Measurements from ENCODE around the gene FNDC3B. TPM values are rescaled to one million over a fixed set of nuclear protein-coding genes. Genes with fewer than 3 reads are reported as not detected.

Gene FNDC3B
- total RNA-seq, 1 donor from 2014 or later: 79.2 TPM

DNA sequence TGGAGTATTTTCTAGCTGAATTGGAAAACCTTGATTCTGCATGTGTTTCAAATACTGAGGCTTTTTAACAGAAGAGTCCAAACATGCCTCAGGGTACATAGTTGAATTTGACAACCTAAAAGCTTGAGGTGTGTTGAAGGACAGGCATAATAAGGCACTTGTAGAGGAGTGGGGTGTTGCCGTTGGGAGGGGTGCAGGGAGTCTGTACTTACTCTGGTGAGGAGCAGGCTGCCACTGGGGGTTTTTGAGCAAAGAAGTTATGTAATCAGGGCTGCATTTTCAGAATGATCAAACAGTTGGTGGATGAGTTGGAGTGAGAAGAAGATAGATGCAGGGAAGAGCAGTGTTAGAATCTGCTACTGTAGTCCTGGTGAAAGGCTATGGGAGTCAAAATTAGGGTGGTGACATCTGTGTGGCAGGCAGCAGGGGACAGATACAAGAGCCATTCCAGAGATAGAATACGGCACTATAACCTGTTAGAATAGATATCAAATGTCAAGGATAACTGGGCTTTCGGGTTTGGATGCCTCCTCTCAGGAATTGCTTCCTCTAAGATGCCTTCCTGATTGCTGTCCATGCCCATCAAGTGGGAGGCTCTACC lies 247.3 kb downstream of the FNDC3B start:
- H3K9me3 Mint-ChIP-seq: no peaks in the 10 kb centered on the region
- no peak for DNase-seq (ENCODE audit: extremely low spot score, unreplicated experiment)
- H3K36me3 Mint-ChIP-seq: peaks cover 52% of the 10 kb centered on the region
- peaks cover 3% of the 10 kb centered on the region for H3K27me3 Mint-ChIP-seq
- H3K4me1 Mint-ChIP-seq (ENCODE audit: unreplicated experiment): peaks cover 19% of the 10 kb centered on the region
- H3K4me3 Mint-ChIP-seq: peak overlapping the region; percentile 27
- peak overlapping the region; percentile 51 for H3K27ac Mint-ChIP-seq
- TF ChIP-seq, protein P1, sequence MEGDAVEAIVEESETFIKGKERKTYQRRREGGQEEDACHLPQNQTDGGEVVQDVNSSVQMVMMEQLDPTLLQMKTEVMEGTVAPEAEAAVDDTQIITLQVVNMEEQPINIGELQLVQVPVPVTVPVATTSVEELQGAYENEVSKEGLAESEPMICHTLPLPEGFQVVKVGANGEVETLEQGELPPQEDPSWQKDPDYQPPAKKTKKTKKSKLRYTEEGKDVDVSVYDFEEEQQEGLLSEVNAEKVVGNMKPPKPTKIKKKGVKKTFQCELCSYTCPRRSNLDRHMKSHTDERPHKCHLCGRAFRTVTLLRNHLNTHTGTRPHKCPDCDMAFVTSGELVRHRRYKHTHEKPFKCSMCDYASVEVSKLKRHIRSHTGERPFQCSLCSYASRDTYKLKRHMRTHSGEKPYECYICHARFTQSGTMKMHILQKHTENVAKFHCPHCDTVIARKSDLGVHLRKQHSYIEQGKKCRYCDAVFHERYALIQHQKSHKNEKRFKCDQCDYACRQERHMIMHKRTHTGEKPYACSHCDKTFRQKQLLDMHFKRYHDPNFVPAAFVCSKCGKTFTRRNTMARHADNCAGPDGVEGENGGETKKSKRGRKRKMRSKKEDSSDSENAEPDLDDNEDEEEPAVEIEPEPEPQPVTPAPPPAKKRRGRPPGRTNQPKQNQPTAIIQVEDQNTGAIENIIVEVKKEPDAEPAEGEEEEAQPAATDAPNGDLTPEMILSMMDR (conservative IDR thresholded peaks at IDR 0.05): no peak

DNA sequence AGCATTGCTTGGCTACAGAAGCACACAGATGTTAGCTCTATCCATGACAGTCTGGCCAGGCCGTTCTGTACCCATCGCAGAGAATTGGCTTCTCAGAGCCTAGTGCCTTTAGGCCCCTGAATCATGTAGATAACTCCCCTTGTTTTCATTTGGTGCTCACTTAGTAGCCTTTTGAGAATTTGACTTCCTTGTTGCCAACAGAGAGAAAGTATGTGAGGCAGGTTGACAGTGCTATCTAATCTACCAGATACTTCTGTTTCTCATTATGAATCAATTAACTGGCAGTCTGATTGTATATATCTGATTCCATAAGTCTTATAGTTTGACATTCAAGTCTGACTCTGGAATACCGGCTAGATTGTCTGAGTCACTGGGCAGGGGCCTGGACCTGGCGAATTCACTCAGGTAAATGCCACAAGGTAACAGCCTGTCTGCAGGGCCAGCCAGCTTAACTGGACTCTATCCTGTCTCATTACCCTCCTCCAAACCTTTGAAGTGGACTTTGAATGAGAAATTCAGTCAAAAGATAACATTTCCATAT lies 248.6 kb downstream of the FNDC3B start:
- Mint-ChIP-seq H3K27me3 (peaks cover 3% of the 10 kb centered on the region), H3K36me3 (peaks cover 51% of the 10 kb centered on the region), H3K9me3 (no peaks in the 10 kb centered on the region), H3K4me3 (no peak overlapping the region), H3K4me1 (ENCODE audit: unreplicated experiment) (peaks cover 19% of the 10 kb centered on the region), H3K27ac (peak overlapping the region; percentile 28)
- TF ChIP-seq, protein P1 (conservative IDR thresholded peaks at IDR 0.05): no peak
- DNase-seq (ENCODE audit: extremely low spot score, unreplicated experiment): no peak

DNA sequence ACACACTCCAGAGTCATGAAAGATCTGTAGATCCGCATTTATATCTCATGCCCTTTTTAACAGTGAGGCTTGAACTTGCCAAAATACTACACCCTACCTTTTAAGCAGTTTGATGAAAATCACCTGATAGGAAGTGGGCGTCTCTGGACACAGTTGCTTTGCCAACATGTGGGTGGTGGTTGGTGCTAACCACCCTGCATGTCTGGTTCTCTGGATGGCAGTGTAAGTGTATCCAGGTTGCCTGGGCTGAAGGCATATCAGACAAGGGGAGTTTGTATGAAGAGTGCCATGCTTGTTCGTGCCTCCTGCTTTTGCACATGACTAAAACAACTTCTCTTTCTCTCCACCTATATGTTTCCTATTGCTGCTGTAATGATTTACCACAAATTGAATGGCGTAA lies 249.3 kb downstream of the FNDC3B start:
- Mint-ChIP-seq H3K27ac (no peak overlapping the region), H3K36me3 (peaks cover 46% of the 10 kb centered on the region), H3K9me3 (no peaks in the 10 kb centered on the region), H3K4me1 (ENCODE audit: unreplicated experiment) (peaks cover 19% of the 10 kb centered on the region), H3K27me3 (peaks cover 3% of the 10 kb centered on the region), H3K4me3 (no peak overlapping the region)
- no peak for DNase-seq (ENCODE audit: extremely low spot score, unreplicated experiment)
- TF ChIP-seq, protein P1 (conservative IDR thresholded peaks at IDR 0.05): no peak

DNA sequence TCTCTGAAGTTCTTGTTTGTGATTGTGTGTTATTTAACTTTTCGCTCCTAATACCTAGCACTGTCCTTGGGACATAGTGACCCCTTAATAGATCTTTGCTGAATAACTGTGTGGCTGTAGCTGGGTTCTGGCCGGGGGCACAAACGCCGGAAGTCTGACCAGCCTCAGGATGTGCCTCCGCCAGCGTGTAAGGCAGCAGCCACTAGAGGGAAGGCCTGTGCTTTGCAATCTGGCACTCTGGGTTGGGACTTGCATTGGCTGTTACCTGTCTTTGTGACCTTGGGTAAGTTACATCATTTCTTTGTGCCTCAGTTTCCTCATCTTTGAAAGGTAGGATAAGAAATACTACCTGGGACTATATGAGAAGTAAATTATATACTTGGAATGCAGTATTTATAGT lies 250.2 kb downstream of the FNDC3B start:
- no peak for DNase-seq (ENCODE audit: extremely low spot score, unreplicated experiment)
- Mint-ChIP-seq H3K27ac (no peak overlapping the region), H3K4me1 (ENCODE audit: unreplicated experiment) (peaks cover 19% of the 10 kb centered on the region), H3K4me3 (no peak overlapping the region), H3K9me3 (no peaks in the 10 kb centered on the region), H3K27me3 (peaks cover 3% of the 10 kb centered on the region), H3K36me3 (peaks cover 50% of the 10 kb centered on the region)
- TF ChIP-seq, protein P1 (conservative IDR thresholded peaks at IDR 0.05): peak; percentile 42

DNA sequence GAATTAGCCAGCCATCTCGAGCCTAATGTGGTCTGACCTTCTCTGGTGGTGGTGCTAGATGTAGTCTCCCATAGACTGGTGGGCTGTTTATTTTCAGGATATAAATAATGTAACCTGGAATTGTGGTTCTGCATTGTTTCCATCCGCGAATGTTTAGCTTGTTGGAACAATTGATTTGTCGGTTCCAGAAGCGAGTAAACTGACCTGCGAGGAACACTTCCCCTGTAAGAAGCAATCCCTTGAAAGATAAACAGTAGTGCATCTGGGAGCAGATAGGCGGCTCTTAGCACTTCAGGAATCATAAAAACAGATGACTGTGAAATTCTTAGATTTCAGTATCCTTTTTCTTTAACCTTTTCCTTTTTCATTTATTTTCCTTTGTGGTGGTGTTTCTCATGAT lies 251.1 kb downstream of the FNDC3B start:
- no peak overlapping the region for H3K27ac Mint-ChIP-seq
- H3K36me3 Mint-ChIP-seq: peaks cover 48% of the 10 kb centered on the region
- H3K4me3 Mint-ChIP-seq: no peak overlapping the region
- H3K9me3 Mint-ChIP-seq: no peaks in the 10 kb centered on the region
- H3K4me1 Mint-ChIP-seq (ENCODE audit: unreplicated experiment): peaks cover 12% of the 10 kb centered on the region
- DNase-seq (ENCODE audit: extremely low spot score, unreplicated experiment): no peak
- TF ChIP-seq, protein P1 (conservative IDR thresholded peaks at IDR 0.05): no peak
- peaks cover 3% of the 10 kb centered on the region for H3K27me3 Mint-ChIP-seq

All from type B pancreatic cell (in vitro differentiated cells).